CD8-positive, alpha-beta memory T cell (primary cell): Measurements from ENCODE around the gene RAPGEF1. TPM values are rescaled to one million over a fixed set of nuclear protein-coding genes. Genes with fewer than 3 reads are reported as not detected.

Source experiments
- CTCF ChIA-PET: fragments of 350-600 bp; sonication (Branson Sonifier 250); formaldehyde crosslinking; loops from one replicate; lab custom pipeline; 2021; ENCODE audit warnings: antibody characterized with exemption; lab: Charles Lee
- POLR2A ChIA-PET: fragments of 350-600 bp; sonication (Branson Sonifier 250); formaldehyde crosslinking; loops from one replicate; lab custom pipeline; 2021; ENCODE audit warnings: antibody characterized with exemption; lab: Charles Lee
- DNase-seq, 5 donors: peaks; one replicate each; pipeline versions ENCODE4 v3.0.0 to v3.0.0-alpha.2; 2020 to 2022; ENCODE audit warnings: mixed read lengths in 1 of 5
- H3K27ac ChIP-seq: one replicate; pipeline ENCODE4 v1.7.0; 2013; ENCODE audit warnings: low read depth, mild to moderate bottlenecking, low read length, moderate library complexity
- H3K27me3 ChIP-seq: 2 replicates; pipeline ENCODE4 v1.7.0; 2013; ENCODE audit warnings: low read length, mild to moderate bottlenecking; ENCODE audit not compliant: insufficient read depth, poor library complexity, severe bottlenecking
- H3K36me3 ChIP-seq: 2 replicates; pipeline ENCODE4 v1.7.0; 2013; ENCODE audit warnings: mild to moderate bottlenecking, low read length, moderate library complexity; ENCODE audit not compliant: insufficient read depth
- H3K4me1 ChIP-seq: 2 replicates; pipeline ENCODE4 v1.7.0; 2013; ENCODE audit warnings: mild to moderate bottlenecking, low read length, moderate library complexity; ENCODE audit not compliant: insufficient read depth
- H3K4me3 ChIP-seq: 2 replicates; pipeline ENCODE4 v1.7.0; 2013; ENCODE audit warnings: mild to moderate bottlenecking, low read length
- H3K9me3 ChIP-seq: 2 replicates; pipeline ENCODE4 v1.7.0; 2013; ENCODE audit warnings: mild to moderate bottlenecking, low read length
- H3K27ac Mint-ChIP-seq, 8 donors: one replicate each; pipeline ENCODE4 v1.8.0; 2020 to 2021; ENCODE audit warnings: mixed read lengths in 8 of 8, mild to moderate bottlenecking in 6 of 8, inconsistent platforms in 3 of 8, moderate library complexity in 3 of 8
- H3K27me3 Mint-ChIP-seq, 2 donors: one replicate each; pipeline ENCODE4 v1.8.0; 2020 to 2021; ENCODE audit warnings: mixed read lengths in 2 of 2, mild to moderate bottlenecking in 1 of 2, moderate library complexity in 1 of 2
- H3K36me3 Mint-ChIP-seq, 3 donors: one replicate each; pipeline ENCODE4 v1.8.0; 2020 to 2021; ENCODE audit warnings: mixed read lengths in 3 of 3, inconsistent platforms in 1 of 3, mild to moderate bottlenecking in 1 of 3
- H3K4me1 Mint-ChIP-seq, 3 donors: one replicate each; pipeline ENCODE4 v1.8.0; 2020 to 2021; ENCODE audit warnings: mixed read lengths in 3 of 3, inconsistent platforms in 1 of 3, mild to moderate bottlenecking in 1 of 3
- H3K4me3 Mint-ChIP-seq, 7 donors: one replicate each; pipeline ENCODE4 v1.8.0; 2020 to 2021; ENCODE audit warnings: mixed read lengths in 7 of 7, mild to moderate bottlenecking in 6 of 7, moderate library complexity in 4 of 7, inconsistent platforms in 2 of 7
- H3K9me3 Mint-ChIP-seq, 5 donors: one replicate each; pipeline ENCODE4 v1.8.0; 2020 to 2022; ENCODE audit warnings: mixed read lengths in 5 of 5, mild to moderate bottlenecking in 3 of 5, moderate library complexity in 2 of 5, inconsistent platforms in 1 of 5
- polyA plus RNA-seq: library from polyadenylated mRNA; unstranded; fragments of 300-500 nt; fragmentation: Illumina TruSeq; gene quantifications from one replicate; pipeline ENCODE4 v1.2.3, GENCODE V29; 2021
- total RNA-seq, 2 experiments: library from RNA; stranded (reverse); gene quantifications; one replicate each; pipeline ENCODE4 v1.2.3, GENCODE V29; 2021

Gene RAPGEF1
- total and polyA plus RNA-seq, 3 experiments from 2014 or later, result 20.1 to 148 (median 145) TPM

GRCh38 chr9:131625508-131625787, 114.4 kb downstream of the RAPGEF1 start:
- Histone ChIP-seq H3K27ac (peak overlapping the region; percentile 58), H3K4me1 (peaks cover 47% of the 10 kb centered on the region), H3K9me3 (no peaks in the 10 kb centered on the region), H3K27me3 (no peaks in the 10 kb centered on the region), H3K36me3 (peaks cover 29% of the 10 kb centered on the region), H3K4me3 (no peak overlapping the region)
- peaks cover 0 to 1% of the 10 kb centered on the region in 2 donors for H3K27me3 Mint-ChIP-seq
- peak overlapping the region; percentile 87 to 99 (median 95) for H3K27ac Mint-ChIP-seq
- ChIA-PET CTCF (interaction anchor here (1.1 to 2.0 kb wide), 4 partner anchors 50 to 122 kb away, joined by 3 to 4 read pairs (median 3); no protein-coding TSS in a partner anchor), POLR2A (no interaction called here)
- peaks cover 60 to 76% (median 66%) of the 10 kb centered on the region in 3 donors for H3K4me1 Mint-ChIP-seq
- H3K36me3 Mint-ChIP-seq, result peaks cover 5 to 79% (median 9%) of the 10 kb centered on the region in 3 donors
- no peaks in the 10 kb centered on the region for H3K9me3 Mint-ChIP-seq
- H3K4me3 Mint-ChIP-seq, result peak overlapping the region in 6 of 7 donors; percentile 30 to 76 (median 68)
- DNase-seq, result no peak

- H3K27ac ChIP-seq, result peak overlapping the region; percentile 58
- peaks cover 42% of the 10 kb centered on the region for H3K4me1 ChIP-seq
- H3K4me3 ChIP-seq, result no peak overlapping the region
- no peaks in the 10 kb centered on the region for H3K27me3 ChIP-seq
- CTCF ChIA-PET, result interaction anchor here (1.0 to 2.0 kb wide), 9 partner anchors 14 to 122 kb away, joined by 3 to 6 read pairs (median 3); no protein-coding TSS in a partner anchor
- Mint-ChIP-seq H3K27ac (peak overlapping the region; percentile 87 to 99 (median 95)), H3K27me3 (peaks cover 0 to 1% of the 10 kb centered on the region in 2 donors), H3K9me3 (no peaks in the 10 kb centered on the region), H3K4me1 (peaks cover 54 to 70% (median 61%) of the 10 kb centered on the region in 3 donors), H3K4me3 (peak overlapping the region in 5 of 7 donors; percentile 30 to 76 (median 65)), H3K36me3 (peaks cover 4 to 82% (median 9%) of the 10 kb centered on the region in 3 donors)
- peaks cover 30% of the 10 kb centered on the region for H3K36me3 ChIP-seq
- no peaks in the 10 kb centered on the region for H3K9me3 ChIP-seq
- no peak for DNase-seq
- POLR2A ChIA-PET, result no interaction called here
Observed at GRCh38 chr9:131624636-131625507, 115.0 kb downstream of the RAPGEF1 start.

- CTCF ChIA-PET, result interaction anchor here (1.0 to 2.0 kb wide), 8 partner anchors 11 to 123 kb away, joined by 3 to 6 read pairs (median 4); no protein-coding TSS in a partner anchor
- Mint-ChIP-seq H3K4me1 (peaks cover 43 to 62% (median 52%) of the 10 kb centered on the region in 3 donors), H3K4me3 (no peak overlapping the region)
Observed at GRCh38 chr9:131623655-131624330, 116.1 kb downstream of the RAPGEF1 start.

GRCh38 chr9:131622523-131622922, 117.4 kb downstream of the RAPGEF1 start:
- Histone ChIP-seq H3K36me3 (peaks cover 46% of the 10 kb centered on the region), H3K4me3 (no peak overlapping the region), H3K4me1 (peaks cover 19% of the 10 kb centered on the region), H3K27me3 (no peaks in the 10 kb centered on the region), H3K27ac (no peak overlapping the region), H3K9me3 (no peaks in the 10 kb centered on the region)
- POLR2A ChIA-PET, result no interaction called here
- H3K27ac Mint-ChIP-seq, result peak overlapping the region in 6 of 8 donors; percentile 12 to 98 (median 72)
- peaks cover 0 to 1% of the 10 kb centered on the region in 2 donors for H3K27me3 Mint-ChIP-seq
- H3K36me3 Mint-ChIP-seq, result peaks cover 12 to 93% (median 14%) of the 10 kb centered on the region in 3 donors
- H3K9me3 Mint-ChIP-seq, result no peaks in the 10 kb centered on the region
- peaks cover 31 to 49% (median 45%) of the 10 kb centered on the region in 3 donors for H3K4me1 Mint-ChIP-seq
- H3K4me3 Mint-ChIP-seq, result peak overlapping the region in 1 of 7 donors; percentile 75
- no peak for DNase-seq
- CTCF ChIA-PET, result interaction anchor here (0.8 to 1.8 kb wide), 3 partner anchors 10 to 116 kb away, joined by 3 to 5 read pairs (median 4); no protein-coding TSS in a partner anchor

More at GRCh38 chr9:131623655-131624330, 116.1 kb downstream of the RAPGEF1 start:
- Histone ChIP-seq H3K36me3 (peaks cover 40% of the 10 kb centered on the region), H3K27me3 (no peaks in the 10 kb centered on the region), H3K9me3 (no peaks in the 10 kb centered on the region), H3K4me3 (no peak overlapping the region), H3K4me1 (peaks cover 31% of the 10 kb centered on the region), H3K27ac (no peak overlapping the region)
- DNase-seq, result no peak
- H3K9me3 Mint-ChIP-seq, result no peaks in the 10 kb centered on the region
- POLR2A ChIA-PET, result no interaction called here
- H3K27me3 Mint-ChIP-seq, result peaks cover 0 to 1% of the 10 kb centered on the region in 2 donors
- peaks cover 4 to 87% (median 12%) of the 10 kb centered on the region in 3 donors for H3K36me3 Mint-ChIP-seq
- H3K27ac Mint-ChIP-seq, result peak overlapping the region in 7 of 8 donors; percentile 19 to 99 (median 93)

GRCh38 chr9:131621551-131622358, 118.1 kb downstream of the RAPGEF1 start:
- POLR2A ChIA-PET, result no interaction called here
- no peaks in the 10 kb centered on the region for H3K9me3 Mint-ChIP-seq
- H3K4me1 ChIP-seq, result peaks cover 14% of the 10 kb centered on the region

GRCh38 chr9:131620764-131621520, 118.9 kb downstream of the RAPGEF1 start:
- H3K27me3 Mint-ChIP-seq, result peaks cover 0 to 1% of the 10 kb centered on the region in 2 donors
- CTCF ChIA-PET, result interaction anchor here (1.1 kb wide), 1 partner anchor 119 kb away, joined by 3 read pairs; no protein-coding TSS in a partner anchor
- peak overlapping the region; percentile 6 for H3K27ac ChIP-seq

More at GRCh38 chr9:131621551-131622358, 118.1 kb downstream of the RAPGEF1 start:
- no peaks in the 10 kb centered on the region for H3K9me3 ChIP-seq
- H3K4me3 ChIP-seq, result no peak overlapping the region
- CTCF ChIA-PET, result interaction anchor here (0.8 to 1.8 kb wide), 4 partner anchors 9 to 119 kb away, joined by 3 to 5 read pairs (median 4); no protein-coding TSS in a partner anchor
- H3K4me1 Mint-ChIP-seq, result peaks cover 26 to 44% (median 43%) of the 10 kb centered on the region in 3 donors
- peak in 2 of 5 donors; percentile 28 to 30 for DNase-seq
- H3K36me3 ChIP-seq, result peaks cover 49% of the 10 kb centered on the region
- H3K27me3 ChIP-seq, result no peaks in the 10 kb centered on the region
- peaks cover 12 to 96% (median 13%) of the 10 kb centered on the region in 3 donors for H3K36me3 Mint-ChIP-seq
- peak overlapping the region; percentile 6 for H3K27ac ChIP-seq
- H3K27ac Mint-ChIP-seq, result peak overlapping the region; percentile 34 to 98 (median 90)
- H3K4me3 Mint-ChIP-seq, result peak overlapping the region in 6 of 7 donors; percentile 6 to 75 (median 15)
- H3K27me3 Mint-ChIP-seq, result peaks cover 0 to 1% of the 10 kb centered on the region in 2 donors

More at GRCh38 chr9:131620764-131621520, 118.9 kb downstream of the RAPGEF1 start:
- H3K27me3 ChIP-seq, result no peaks in the 10 kb centered on the region
- Mint-ChIP-seq H3K4me3 (peak overlapping the region in 4 of 7 donors; percentile 6 to 34 (median 12)), H3K4me1 (peaks cover 22 to 39% (median 38%) of the 10 kb centered on the region in 3 donors), H3K9me3 (no peaks in the 10 kb centered on the region), H3K27ac (peak overlapping the region; percentile 17 to 98 (median 89)), H3K36me3 (peaks cover 12 to 99% (median 18%) of the 10 kb centered on the region in 3 donors)
- H3K4me3 ChIP-seq, result no peak overlapping the region
- POLR2A ChIA-PET, result no interaction called here
- no peak for DNase-seq
- H3K9me3 ChIP-seq, result no peaks in the 10 kb centered on the region
- peaks cover 50% of the 10 kb centered on the region for H3K36me3 ChIP-seq
- H3K4me1 ChIP-seq, result peaks cover 10% of the 10 kb centered on the region
